ENCODE results near the gene ABCB1.

ABCB1 gene

DNA sequence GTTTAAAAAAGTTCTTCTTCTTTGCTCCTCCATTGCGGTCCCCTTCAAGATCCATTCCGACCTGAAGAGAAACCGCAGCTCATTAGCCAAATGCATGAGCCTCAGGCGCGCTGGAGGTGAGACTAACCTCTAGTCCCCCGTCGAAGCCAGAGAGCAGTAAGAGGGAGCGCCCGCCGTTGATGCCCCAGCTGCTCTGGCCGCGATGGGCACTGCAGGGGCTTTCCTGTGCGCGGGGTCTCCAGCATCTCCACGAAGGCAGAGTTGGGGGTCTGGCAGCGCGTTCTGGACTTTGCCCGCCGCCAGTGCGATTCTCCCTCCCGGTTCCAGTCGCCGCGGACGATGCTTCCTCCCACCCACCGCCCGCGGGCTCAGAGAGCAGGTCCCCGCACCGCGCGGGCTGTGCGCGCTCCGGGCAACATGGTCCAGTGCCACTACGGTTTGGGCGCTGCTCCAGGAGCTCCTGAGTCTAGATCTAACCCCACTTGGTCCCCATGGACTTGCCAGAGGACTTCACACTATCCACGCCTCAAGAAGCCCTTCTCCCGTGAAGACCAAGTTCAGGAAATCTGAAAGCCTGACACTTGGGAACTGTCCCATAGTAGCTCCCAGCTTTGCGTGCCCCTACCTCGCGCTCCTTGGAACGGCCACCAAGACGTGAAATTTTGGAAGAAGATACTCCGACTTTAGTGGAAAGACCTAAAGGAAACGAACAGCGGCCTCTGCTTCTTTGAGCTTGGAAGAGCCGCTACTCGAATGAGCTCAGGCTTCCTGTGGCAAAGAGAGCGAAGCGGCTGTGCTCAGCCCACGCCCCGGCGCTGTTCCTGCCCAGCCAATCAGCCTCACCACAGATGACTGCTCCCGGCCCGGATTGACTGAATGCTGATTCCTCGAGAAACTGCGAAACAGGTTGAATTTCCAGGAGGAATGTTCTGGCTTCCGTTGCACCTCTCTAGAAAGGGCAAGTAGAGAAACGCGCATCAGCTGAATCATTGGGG is at the start of gene ABCB1:
Gene ABCB1 (minus strand): TSS at position 755 of the 995 bp plus-strand sequence. CDS start 700 bp downstream, at position 55.
- DNase-seq, result no peak

DNA sequence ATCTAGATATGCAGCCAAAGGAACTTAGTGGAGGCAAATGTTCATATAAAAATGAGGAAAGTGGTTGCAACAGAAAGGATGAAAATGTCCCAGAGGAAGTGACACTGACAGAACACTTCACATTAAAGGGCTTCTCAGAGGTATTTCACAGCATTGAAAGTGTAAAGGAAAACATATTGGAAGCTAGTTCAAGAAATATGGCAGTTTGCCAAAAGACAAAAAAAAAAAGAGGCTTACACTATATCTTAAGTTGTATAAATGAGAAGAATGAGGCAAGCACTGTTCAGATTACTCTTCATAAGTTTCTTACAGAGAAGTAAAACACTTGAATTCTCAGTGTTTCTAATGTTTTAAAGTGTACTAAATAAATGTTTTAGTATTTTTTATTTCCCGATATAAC is 47.6 kb upstream of the ABCB1 start:
- no peak for DNase-seq

- DNase-seq, result no peak
Observed at GRCh38 chr7:87645446-87645845, 44.8 kb upstream of the ABCB1 start.

GRCh38 chr7:87635921-87636320 is 35.2 kb upstream of the ABCB1 start:
- DNase-seq, result no peak

- no peak for DNase-seq
Observed at GRCh38 chr7:87628780-87629569, 28.3 kb upstream of the ABCB1 start.

GRCh38 chr7:87627634-87627994 is 26.9 kb upstream of the ABCB1 start:
- no peak for DNase-seq

DNA sequence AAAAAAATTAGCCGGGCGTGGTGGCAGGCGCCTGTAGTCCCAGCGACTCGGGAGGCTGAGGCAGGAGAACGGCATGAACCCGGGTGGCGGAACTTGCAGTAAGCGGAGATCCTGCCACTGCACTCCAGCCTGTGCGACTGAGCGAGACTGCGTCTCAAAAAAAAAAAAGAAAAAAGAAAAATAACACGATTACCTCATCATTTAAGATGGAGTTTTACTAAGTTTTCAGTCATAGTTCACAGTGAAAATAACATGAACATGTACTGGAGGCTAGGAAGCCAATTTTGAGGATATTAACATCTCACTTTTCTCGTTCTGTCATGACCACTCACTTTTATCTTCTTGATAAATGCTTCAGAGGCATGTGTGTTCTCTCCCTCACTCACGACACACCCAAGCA is 24.4 kb upstream of the ABCB1 start:
- no peak for DNase-seq

GRCh38 chr7:87624628-87625027 is 23.9 kb upstream of the ABCB1 start:
- DNase-seq, result no peak

- DNase-seq, result no peak
Observed at GRCh38 chr7:87615197-87615596, 14.5 kb upstream of the ABCB1 start.

DNA sequence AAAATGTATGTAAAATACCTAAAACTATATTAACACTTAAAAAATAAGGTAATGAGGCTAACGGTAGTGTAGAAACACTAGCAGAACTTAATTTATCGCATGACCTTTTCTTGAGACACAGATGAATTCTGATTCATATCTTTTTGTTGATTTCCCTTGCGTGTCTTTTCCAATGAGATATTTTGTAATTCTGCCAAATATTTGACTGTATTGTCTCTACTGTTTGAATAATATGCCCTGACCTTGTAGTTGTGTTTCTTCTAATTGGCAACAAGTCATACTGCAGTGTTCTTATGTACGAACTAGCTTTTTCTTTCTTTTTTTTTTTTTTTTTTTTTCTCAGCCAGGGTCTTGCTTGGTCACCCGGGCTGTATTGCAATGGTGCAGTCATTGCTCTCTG is 9.2 kb upstream of the ABCB1 start:
- no peak for DNase-seq

DNA sequence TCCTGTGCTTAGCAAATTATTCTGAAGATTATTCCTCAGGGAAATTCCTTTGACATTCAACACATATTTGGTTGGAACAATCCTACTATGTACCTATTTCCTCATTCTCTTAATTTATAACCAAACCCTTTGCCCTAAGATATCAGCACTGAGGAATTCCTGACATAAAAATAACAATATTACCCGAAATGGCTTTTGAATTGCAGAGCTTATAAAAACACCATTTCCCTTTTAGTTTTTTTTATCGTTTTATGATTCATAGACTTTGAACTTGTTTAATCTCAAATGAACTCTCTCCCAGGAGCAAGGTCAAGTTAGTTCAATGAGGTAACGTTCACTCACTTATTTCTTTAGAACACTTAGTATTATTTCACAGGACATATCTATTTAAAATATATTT is 7.7 kb upstream of the ABCB1 start:
- no peak for DNase-seq

DNA sequence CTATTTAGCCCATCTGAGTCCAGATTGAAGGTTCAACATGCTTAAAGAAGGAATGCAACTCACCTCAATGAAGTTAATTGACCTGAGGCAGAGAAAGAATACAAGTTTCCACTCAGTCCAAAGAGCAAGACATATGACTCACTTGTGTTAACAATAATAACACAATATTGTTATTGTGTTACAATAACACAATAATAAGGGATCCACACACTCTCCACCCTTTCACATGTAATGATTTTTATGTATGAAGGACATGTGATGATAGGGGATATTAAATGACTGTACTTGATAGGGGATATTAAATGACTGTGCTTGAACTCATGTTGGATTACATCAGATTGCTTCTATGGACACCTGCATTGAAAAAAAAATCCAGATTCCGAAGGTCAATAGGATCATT is 3.6 kb upstream of the ABCB1 start:
- DNase-seq, result no peak

DNA sequence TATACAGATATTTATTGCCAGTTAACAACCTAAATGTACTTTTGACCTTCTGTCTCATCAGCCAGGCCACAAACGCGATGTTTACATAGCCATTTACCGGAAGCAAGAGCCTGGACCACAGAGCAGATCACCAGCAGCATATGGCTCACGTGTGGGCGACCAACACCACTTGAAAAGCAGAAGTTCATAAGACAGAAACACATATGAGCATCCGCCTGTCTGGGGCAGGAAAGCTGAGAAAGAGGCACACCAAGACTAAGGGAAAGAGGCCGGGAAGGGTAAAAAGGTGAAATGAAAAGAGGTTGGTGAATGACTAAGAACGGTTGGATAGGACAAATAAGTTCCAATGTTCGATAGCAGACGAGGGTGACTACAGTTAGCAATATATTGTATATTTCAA is 1.3 kb downstream of the ABCB1 start:
- no peak for DNase-seq

GRCh38 chr7:87598234-87599009 is 2.3 kb downstream of the ABCB1 start:
- no peak for DNase-seq

DNA sequence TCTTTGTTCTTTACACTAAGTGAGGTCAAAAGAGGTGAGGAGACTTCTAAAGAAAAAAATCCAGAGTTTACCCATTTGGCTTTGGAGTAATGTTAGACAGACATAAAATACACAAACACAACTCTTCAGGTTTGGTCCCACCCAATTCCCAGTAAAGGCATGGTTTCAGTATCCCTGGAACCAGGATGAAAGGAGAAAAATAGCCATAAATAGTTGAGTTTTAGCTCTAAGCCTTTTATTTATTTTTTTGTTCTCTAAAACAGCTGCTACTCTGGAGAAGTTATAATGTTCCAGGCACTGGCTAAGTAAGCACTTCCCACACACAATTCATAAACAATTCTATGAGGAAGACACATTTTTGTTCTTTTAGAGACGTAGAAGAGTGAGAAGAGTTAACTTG is 4.0 kb downstream of the ABCB1 start:
- no peak for DNase-seq

DNA sequence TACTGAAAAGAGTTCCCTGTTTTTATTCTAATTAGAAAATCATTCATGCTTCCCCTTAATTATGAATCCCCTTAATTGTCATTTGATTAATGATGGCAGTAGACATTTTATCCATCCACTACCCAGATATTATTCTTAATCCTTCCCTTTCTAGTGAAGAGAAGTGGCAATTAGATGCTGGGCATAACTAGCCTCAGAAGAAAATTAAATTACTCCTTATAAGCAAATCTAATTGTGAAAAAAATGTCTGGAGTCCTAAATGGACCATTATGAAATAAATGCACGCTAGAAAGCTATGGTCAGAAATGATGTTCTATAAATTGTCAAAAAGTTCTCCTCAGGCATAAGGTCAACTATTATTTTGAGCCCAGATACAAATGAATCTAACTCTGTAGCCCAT is 4.5 kb downstream of the ABCB1 start:
- DNase-seq, result no peak

- no peak for DNase-seq
Observed at GRCh38 chr7:87592300-87592699, 8.4 kb downstream of the ABCB1 start.

DNA sequence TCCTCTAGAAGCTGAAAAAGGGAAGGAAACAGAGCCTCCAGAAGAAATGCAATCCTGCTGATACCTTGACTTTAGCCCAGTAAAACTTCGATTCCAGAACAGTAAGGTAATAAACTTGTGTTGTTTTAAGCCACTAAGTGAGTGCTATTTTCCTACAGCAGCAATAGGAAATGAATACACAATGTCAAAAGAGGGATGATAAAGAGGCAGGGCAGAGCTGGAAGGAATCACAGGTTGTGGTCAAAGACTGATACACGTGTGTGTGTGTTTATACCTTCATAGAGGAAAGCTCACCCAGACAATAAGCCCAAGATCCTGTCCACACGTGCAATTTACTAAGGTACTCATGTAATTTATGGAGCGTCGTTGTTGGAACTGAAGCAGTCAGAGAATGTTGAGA is 9.5 kb downstream of the ABCB1 start:
- DNase-seq, result no peak

- DNase-seq, result no peak
Observed at GRCh38 chr7:87590578-87590977, 10.1 kb downstream of the ABCB1 start.

GRCh38 chr7:87589631-87590030 is 11.1 kb downstream of the ABCB1 start:
- no peak for DNase-seq

GRCh38 chr7:87581723-87582122 is 19.0 kb downstream of the ABCB1 start:
- DNase-seq, result no peak

DNA sequence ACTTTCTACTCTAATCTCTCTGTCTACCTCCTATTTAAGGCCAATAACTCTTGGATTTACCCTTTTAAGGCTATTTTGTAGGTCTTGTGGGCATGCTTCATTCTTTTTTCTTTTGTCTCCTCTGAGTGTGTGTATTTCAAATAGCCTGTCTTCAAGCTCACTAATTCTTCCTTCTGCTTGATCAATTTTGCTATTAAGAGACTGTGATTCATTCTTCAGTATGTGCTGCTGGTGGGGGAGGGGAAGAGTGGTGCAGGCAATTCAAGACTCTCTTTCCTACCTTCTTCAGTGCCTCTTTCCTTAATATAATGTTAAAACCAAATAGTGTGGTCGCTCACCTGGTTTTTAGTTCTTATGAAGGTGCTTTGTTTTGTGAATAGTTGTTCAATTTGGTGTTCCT is 20.0 kb downstream of the ABCB1 start:
- no peak for DNase-seq

DNA sequence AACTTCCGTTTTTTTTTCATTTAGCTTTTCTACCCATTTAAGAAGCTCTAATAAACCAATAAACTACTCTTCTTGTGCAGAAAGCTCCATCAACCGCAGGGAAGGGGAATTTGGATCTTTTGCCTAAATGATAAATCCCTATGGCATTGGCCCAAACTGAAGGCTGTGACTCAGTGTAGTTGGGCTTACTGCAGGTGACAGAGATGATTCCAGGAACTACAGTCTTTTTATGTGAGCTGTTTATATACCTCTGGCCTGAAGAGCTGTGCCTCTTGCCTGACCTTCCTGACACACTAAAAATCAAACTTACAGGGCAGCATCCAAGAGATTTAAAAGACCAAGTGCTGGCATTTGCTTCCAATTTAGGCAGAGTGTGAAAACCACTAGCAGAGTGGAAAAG is 25.2 kb downstream of the ABCB1 start:
- no peak for DNase-seq
